ENCODE measurements around the gene MACROD2.

DNA sequence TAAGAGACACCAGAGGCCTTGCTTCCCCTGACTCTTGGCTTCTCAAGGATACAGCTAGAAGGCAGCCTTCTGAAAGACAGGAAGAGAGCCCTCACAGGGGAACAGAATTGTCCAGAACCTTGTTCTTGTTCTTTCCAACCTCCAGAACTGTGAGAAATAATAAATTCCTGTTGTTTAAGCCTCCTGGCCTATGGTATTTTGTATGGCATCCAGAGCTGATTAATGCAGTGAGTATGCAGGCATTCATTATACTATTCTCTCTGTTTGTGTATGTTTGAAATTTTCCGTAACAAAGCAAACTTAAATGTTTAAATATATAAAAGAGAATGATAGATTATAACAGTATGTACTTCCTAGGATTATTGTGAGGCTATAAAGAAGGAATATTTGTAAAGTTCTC, 1245.5 kb downstream of the MACROD2 start:
- TF ChIP-seq, protein P1, sequence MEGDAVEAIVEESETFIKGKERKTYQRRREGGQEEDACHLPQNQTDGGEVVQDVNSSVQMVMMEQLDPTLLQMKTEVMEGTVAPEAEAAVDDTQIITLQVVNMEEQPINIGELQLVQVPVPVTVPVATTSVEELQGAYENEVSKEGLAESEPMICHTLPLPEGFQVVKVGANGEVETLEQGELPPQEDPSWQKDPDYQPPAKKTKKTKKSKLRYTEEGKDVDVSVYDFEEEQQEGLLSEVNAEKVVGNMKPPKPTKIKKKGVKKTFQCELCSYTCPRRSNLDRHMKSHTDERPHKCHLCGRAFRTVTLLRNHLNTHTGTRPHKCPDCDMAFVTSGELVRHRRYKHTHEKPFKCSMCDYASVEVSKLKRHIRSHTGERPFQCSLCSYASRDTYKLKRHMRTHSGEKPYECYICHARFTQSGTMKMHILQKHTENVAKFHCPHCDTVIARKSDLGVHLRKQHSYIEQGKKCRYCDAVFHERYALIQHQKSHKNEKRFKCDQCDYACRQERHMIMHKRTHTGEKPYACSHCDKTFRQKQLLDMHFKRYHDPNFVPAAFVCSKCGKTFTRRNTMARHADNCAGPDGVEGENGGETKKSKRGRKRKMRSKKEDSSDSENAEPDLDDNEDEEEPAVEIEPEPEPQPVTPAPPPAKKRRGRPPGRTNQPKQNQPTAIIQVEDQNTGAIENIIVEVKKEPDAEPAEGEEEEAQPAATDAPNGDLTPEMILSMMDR (IDR thresholded peaks at IDR 0.05) = no peak
- no peak for TF ChIP-seq POLR2A (IDR thresholded peaks at IDR 0.05)
